Stimulated activated CD4-positive, alpha-beta T cell treated with anti-CD3 and anti-CD28 coated beads, Interleukin-1b, Interleukin-23, amount 100 ng/mL, for 4 hours (primary cell): ENCODE data around the gene LPAR2.
"Not testable (repeated sequence)": the region's sequence is repeated elsewhere in the genome, so short reads cannot be mapped to it uniquely, and the experiment has no call there.

Experiments used
- DNase-seq, 2 donors: peaks; one replicate each; pipeline ENCODE4 v3.0.0-alpha.2; 2020; ENCODE audit warnings: low read depth in 2 of 2

The LPAR2 gene

GRCh38 chr19:19627621-19628500 is at the start of gene LPAR2:
Gene LPAR2 (minus strand): TSS chr19:19628220. CDS start chr19:19627275, 945 bp downstream.
- peak; percentile 72 to 74 for DNase-seq

- no peak for DNase-seq
Measured at GRCh38 chr19:19677579-19677978, 49.6 kb upstream of the LPAR2 start.

GRCh38 chr19:19674315-19674714 is 46.3 kb upstream of the LPAR2 start:
- no peak for DNase-seq

DNA sequence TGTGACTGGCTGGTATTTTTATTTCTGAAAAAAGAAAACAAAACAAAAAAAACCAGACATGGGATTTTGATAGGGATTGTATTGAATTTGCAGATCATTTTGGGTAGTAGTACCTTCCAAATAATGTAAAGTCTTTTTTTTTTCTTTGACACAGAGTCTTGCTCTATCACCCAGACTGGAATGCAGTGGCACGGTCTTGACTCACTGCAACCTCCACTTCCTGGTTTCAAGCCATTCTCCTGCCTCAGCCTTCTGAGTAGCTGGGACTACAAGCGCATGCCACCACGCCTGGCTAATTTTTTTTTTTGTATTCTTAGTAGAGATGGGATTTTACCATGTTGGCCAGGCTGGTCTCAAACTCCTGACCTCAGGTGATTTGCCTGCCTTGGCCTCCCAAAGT is 44.8 kb upstream of the LPAR2 start:
- no peak for DNase-seq

DNA sequence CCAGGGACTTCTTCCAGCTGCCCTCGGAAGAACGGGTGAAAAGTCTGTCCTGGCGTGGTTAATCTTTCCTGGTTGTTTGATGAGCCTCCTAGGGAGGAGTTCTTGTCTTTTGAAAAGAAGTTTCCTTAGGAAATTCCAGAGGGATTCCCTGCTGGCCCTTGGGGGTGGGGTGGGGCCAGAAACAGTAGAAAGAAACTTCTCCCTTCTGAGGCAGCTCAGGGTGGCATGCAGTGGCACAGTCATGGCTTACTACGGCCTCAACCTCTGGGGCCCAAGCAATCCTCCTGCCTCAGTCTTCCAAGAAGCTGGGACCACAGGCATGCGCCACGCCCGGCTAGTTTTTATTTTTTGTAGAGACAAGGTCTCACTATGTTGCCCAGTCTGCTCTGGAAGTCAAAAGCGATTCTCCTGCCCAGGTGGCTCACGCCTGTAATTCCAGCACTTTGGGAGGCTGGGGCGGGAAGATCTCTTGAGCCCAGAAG is 42.1 kb upstream of the LPAR2 start:
- DNase-seq = no peak

GRCh38 chr19:19668230-19669012 is 40.4 kb upstream of the LPAR2 start, which contains the start of gene ZNF101:
Gene ZNF101 (plus strand): TSS chr19:19668839. CDS start chr19:19668964, 125 bp downstream.
- DNase-seq = peak; percentile 86 to 89

GRCh38 chr19:19665420-19665948 is 37.5 kb upstream of the LPAR2 start:
- DNase-seq = not testable (repeated sequence)

DNA sequence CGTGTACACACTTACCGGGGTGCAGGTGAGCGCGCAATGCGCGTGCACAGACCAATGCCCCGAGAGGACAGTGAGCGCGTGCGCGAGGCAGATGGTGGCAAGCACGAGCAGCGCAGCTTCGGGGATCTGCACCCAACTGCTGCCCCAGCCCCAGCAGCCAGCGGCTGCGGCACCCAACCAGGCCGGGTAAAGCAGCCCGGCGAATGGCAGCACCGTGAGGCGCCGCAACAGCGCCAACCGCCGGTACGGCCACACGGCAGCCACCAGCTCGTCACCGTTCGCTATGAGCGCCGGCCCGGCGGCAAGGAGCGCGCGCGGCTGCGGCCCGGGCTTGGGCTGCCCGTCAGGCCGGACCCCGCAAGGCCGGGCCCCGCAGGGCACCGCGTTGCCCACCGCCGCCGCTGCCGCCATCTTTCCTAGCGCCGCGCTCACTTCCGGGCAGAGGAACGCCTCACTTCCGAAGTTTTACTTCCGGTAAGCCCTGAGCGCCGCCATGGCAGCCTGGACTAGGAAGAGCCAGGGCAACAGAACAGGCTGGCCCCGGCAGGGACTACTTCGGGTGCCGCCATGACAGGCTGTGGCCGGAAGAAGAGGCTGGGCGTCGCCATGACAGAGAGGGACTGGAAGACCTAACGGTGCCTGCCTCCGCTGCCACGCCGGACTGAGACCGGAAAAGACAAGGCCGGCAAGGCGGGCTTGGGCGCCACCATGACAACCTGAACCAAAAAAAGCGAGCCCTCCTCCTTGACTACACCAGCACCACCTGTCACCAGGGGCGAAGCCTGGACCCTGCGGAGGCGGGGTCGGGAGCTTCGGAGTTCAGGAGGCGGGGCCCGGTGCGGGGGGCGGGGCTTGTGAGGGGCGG is 35.5 kb upstream of the LPAR2 start, which contains the start of gene ATP13A1:
TSS of gene ATP13A1 (minus strand) at position 421 of the 865 bp plus-strand sequence. CDS start at position 411, 10 bp downstream.
- peak; percentile 84 to 88 for DNase-seq

- no peak for DNase-seq
Measured at GRCh38 chr19:19662871-19663255, 34.8 kb upstream of the LPAR2 start.

DNA sequence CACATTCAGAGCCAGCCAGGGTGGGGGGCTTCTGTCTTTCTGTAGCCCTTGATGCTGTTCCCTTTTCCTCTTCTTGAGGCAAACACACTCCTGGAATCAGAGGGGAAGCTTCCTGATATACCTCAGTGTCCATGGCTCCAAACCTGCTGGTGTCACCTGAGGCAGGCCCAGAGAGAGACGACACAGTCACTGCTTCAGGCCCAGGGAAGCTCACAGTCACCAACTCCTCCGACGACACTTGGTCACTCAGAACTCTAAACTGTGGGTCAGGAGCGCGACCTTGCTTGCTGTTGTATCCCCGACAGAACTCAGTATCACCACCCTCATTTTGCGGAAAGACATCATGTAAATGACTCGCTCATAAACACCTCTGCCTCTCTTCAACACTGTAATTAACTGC is 34.3 kb upstream of the LPAR2 start:
- DNase-seq = no peak

DNA sequence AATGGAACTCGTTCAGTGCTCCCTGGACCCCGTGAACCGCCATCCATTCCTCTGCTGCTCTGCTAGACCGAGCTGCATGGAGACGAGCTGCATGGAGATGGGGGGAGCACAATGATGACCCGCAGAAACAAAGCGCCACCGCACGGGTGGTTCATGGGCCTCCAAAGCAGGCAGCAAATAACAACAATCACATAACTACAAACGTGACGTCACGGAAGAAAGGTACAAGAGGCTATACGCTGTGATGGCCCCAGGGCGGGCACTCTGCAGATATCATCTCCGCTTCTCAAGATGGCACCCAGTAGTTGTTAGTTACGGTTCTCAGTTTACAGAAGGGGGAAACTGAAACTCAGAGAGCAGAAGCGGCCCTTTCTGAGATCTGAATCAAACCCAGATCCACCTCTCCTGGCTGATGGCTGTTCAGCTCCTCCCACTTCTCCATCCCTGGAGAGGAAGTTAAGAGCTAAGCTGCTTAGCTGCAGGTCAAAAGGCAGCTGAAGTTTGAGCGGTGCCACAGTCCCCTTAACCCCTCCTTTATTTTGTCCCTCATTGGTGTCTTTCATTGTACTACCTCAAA is 33.7 kb upstream of the LPAR2 start:
- DNase-seq = no peak

GRCh38 chr19:19661141-19661674 is 33.2 kb upstream of the LPAR2 start:
- DNase-seq = no peak

DNA sequence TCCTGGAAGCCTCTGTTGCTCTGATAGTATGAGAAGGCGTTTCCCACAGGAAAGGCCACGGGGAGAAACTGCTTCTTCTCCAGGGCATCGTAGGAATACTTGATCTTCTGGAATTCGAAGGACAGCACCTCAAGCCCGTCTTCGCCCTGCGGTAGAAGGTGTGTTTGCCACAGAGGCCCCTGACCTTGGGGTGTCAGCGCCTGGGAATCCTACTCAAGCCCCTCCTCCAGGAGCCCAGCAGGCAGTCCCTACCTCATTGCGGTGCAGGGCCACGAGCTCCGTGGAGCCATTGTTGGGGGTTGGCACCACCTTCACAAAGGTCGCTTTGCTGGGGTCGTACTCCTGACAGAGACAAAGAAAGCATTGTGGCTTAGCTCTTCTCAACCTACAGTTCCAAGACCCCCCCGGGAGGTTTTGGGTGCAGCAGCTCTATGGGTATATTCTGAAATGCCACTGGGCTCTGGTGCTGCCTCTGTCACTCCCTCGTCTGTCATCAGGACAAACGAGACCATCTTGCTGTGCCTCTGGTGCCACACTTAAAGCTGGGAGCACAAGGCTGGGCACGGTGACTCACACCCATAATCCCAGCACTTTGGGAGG is 31.7 kb upstream of the LPAR2 start:
- no peak for DNase-seq

DNA sequence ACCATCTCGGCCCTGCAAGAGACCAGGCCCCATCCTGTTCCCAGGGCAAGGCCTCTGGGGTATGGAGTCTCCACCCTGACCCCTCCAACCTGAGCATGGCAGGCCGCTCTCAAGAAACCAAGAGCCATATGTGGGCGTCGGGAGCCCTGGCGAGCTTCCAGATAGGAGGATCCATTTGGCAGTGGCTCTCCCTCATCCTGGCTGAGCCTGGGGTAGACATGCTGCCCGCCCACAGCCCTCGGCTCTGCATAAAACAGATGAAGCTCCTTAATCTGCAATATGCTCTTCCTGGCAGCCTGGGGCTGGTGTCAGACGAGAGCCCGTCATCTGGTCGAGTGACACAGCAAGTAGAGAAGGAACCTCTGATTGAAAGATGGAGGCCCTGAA is 29.4 kb upstream of the LPAR2 start:
- no peak for DNase-seq

DNA sequence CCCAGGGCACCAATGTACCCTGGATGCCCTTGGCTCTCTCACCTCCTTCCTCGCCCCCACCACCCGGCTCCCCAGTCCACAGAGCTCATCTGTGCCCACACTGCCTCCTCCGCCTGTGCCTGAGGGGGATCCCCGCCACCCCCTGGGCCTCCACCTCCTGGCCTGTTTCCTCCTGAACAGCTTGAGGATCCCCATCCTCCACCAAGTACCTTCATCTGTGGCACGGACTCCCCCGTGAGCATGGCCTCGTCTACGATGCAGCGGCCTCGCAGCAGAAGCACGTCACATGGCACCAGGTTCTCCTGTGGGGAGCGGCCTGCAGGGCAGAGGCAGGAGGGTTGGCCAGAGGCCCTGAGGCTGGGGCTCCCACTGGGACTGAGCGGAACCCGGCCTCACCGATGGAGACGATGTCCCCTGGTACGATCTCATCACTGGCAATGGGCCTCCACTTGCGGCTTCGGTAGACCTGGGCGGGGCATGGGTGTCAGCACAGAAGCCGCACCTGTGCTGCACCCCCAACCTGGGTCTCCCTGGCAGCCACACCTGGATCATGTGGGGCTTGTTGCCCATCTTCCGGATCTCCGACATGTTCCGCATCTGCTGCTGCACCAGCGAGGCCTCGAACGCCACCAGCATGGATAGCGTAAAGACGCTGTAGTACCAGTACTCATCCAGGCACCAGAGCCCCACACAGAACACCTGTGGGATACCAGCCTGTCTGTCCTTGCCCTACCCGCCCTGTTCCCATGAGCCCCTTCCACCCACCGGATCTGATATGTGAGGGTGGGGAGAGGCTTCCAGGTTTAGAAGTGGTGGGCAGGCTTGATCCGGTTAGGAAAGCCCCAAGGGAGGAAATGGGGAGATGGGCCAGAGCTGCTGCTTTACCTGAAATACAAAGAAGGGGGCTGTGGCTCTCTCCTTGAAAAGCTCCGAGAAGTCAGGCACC is 28.7 kb upstream of the LPAR2 start:
- DNase-seq = no peak

GRCh38 chr19:19655641-19656343 is 27.8 kb upstream of the LPAR2 start:
- DNase-seq = no peak

- DNase-seq = no peak
Measured at GRCh38 chr19:19655051-19655594, 27.1 kb upstream of the LPAR2 start.

GRCh38 chr19:19654441-19654840 is 26.4 kb upstream of the LPAR2 start:
- no peak for DNase-seq
